Right ventricle myocardium inferior (tissue), 1 donor: Measurements from ENCODE around the gene SMIM45.
A peak's percentile ranks its signal among the peaks of the same experiment; 100 is the strongest.
"Not testable (repeated sequence)": the region's sequence is repeated elsewhere in the genome, so short reads cannot be mapped to it uniquely, and the experiment has no call there.

Experiments used
- ATAC-seq: fragments of 200-7000 bp; cut with Tn5 transposase; one replicate; pipeline ENCODE4 v1.9.1; 2020; ENCODE audit warnings: mild to moderate bottlenecking, moderate library complexity
- DNase-seq: peaks from one replicate; pipeline ENCODE4 v3.0.0; 2021; ENCODE audit errors: missing footprints
- intact Hi-C: fragments of 100-400 bp; cut with DNase I; formaldehyde crosslinking; loops from one replicate; pipeline ENCODE4 v1.11.0; 2022
- donor health status: DM: no; HTN: yes; CAD: no; lungs with severe emphysema.

Gene SMIM45

GRCh38 chr22:41929418-41929810 lies 22.5 kb upstream of the SMIM45 start:
- no peak for ATAC-seq

DNA sequence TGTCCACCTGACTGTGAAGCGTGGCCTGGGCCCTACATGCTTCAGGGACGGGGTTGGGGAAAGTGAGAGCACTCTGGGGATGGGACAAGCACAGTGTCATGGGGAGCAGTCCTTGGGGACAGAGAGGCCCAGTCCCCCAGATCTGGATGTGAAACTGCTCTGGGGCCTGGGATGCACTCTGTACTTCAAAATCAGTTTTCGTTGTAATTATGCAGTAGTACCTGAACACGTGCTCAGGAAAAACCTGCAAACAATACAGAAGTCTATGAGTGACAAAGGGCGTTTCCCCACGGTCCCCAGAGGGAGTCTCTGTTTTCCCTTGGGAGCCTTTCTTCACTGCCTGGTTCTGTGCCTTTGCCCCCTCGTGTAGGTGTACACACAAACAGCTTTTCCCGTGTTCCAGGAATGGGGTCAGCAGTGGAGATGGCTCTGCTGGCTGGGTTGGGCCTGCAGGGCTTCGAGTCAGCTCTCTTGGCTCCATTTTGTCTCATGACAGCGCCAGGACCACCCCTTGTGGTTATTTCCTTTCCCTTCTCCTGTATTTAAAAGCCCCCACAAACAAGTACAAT lies 20.2 kb upstream of the SMIM45 start:
- DNase-seq (no peak), ATAC-seq (no peak)
- intact Hi-C loops: no loop called here

More at GRCh38 chr22:41929418-41929810, 22.5 kb upstream of the SMIM45 start:
- no peak for DNase-seq
- intact Hi-C loops: no loop called here

DNA sequence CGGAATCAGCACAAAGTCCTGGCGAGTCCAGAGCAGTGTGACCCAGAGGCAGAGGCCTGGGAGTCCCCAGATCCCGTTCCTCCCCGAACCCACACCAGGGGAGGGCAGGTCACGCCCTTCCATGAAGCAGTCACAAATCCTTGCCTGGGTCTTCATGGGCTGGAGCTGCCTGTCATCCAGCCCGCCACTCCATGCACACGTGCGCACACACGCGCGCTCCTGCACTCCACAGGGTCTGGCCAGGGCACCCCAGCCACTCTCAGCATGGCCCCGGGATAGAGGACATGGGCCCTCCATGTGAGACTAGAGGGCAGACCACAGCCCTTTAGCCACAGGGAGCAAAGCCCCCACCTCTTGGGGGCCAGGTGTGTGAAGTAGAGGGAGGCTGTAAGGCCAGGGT lies 19.6 kb upstream of the SMIM45 start:
- ATAC-seq (no peak), DNase-seq (no peak)
- intact Hi-C loops: no loop called here

DNA sequence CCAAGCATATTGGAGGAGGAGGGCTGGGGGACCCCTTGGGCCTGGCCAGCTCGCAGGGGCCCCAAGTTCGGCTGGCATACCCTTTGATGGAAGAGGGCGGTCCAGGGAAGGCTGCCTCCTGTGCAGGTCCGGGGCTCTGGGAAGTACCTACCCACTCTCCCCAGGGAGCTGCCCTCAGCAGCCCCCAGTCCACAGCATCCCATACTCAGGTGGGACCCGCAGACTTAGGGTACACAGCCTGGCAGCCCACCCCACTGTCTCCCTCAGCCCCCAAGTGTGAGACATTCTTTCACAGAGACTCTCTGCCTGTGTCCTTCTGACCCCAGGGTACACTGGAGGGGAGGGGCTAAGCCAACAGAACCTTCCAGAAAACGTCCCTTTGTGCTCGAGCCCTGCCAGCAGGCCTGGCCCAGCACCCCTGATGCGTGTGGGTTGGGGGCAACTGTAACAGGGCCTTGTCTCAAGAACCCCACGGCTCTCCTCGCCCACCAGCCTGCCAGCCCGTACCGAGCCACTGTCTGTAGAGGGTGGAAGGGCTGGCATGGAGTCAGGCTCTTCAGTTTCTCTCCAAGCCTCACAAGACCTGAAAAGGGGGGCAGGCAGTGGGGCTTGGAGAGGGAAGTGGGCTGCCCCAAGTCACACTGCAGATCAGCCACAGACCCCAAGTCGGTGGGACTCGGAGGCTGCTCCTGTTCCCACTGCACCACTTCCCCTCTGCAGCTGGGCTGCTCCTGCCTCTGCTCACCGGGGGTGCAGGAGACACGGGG lies 18.4 kb upstream of the SMIM45 start:
- no peak for DNase-seq
- intact Hi-C loops: no loop called here
- ATAC-seq: no peak

DNA sequence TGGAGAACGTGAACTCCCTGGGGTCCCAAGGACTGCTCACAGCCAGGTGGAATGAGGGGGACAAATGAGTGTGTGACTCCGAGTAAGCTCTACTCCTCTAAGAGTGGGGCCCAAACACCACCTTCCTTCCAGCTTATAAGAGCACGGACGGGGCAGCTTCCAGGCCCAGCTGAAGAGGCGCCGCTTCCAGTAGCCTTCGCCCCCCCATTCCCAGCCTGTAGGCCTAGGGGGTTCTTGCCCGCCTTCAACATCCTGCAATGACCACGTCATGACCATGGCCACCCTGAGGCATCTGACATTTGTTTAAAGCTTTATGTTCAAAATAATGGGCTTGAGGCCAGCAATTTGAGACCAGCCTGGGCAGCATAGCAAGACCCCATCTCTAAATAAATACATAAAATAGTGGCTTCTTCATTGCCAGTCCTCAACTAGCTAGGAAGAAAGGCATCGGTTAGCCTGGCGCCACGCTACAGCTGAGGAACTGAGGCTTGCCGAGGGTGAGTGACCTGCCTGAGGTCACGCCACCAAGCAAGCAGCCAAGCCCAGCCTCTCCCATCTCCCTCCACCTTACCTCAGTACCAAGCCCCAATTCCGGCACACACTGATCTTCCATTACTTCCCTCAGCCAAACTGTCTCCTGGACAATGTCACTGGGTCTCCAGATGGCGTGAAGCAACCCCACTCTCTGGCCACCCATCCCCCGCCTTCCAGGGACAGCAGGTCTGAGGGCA lies 17.5 kb upstream of the SMIM45 start:
- ATAC-seq (peak; percentile 43), DNase-seq (no peak)
- intact Hi-C loops: no loop called here

DNA sequence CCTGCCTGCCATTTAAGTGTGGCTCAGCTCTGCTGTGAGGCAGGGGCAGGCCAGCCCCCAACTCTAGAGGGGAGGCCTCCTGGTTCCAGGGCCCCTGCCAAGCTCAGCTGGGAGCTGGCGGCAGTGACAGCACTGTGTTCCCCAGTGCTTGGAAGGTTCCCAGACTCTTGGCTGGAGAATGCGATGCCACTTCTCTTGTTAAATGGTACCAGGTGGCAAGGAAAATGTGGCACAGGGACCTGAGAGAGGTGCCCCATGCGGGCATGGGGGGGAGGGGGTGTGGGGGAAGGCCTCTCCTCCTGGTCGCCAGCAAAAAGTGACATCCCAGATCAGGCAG lies 17.0 kb upstream of the SMIM45 start:
- intact Hi-C loops: no loop called here
- DNase-seq: no peak
- ATAC-seq: peak; percentile 76

DNA sequence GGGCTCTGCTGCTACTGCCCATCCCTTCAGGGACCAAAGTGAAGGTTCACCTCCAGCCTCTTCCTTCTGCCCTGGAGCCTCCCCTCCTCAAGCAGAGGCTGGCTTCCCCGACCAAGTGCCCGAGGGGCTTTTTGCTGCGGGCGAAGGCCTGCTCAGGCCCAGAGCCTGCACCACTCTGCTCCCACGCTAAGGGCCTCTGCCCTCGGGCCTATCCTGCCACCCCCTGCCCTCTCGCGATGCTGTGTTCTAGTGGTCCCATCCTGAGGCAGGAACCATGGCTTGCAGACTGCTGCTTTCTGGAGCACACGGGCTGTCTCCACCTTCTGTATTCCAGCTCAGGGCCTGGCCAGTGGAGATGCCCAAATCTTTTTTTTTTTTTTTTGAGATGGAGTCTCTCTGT lies 16.4 kb upstream of the SMIM45 start:
- no peak for ATAC-seq
- DNase-seq: no peak
- intact Hi-C loops: no loop called here

DNA sequence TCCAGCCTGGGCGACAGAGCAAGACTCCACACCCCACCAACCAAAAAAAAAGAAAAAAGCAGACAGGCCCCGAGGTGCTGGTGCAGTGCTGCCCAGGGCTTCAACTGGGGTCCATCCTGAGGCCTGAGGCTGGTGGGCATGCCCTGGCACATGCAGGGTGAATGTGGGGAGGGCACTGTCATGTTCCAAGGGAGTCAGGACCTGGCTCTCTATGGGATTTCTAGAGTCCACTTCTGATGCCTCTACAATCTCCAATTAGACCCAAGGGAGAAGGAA lies 15.1 kb upstream of the SMIM45 start:
- DNase-seq (no peak), ATAC-seq (no peak)
- intact Hi-C loops: no loop called here

GRCh38 chr22:41939981-41940831 lies 11.7 kb upstream of the SMIM45 start:
- DNase-seq: peak; percentile 48
- no peak for ATAC-seq
- intact Hi-C loops: loop anchor here (2.0 kb wide), 1 partner anchor 193 kb away; no protein-coding TSS in a partner anchor

- DNase-seq (peak; percentile 84), ATAC-seq (peak; percentile 92)
- intact Hi-C loops: loop anchor here (1.0 kb wide), 2 partner anchors 118 to 244 kb away; no protein-coding TSS in a partner anchor
Observed at GRCh38 chr22:41940832-41941765, 10.9 kb upstream of the SMIM45 start.

DNA sequence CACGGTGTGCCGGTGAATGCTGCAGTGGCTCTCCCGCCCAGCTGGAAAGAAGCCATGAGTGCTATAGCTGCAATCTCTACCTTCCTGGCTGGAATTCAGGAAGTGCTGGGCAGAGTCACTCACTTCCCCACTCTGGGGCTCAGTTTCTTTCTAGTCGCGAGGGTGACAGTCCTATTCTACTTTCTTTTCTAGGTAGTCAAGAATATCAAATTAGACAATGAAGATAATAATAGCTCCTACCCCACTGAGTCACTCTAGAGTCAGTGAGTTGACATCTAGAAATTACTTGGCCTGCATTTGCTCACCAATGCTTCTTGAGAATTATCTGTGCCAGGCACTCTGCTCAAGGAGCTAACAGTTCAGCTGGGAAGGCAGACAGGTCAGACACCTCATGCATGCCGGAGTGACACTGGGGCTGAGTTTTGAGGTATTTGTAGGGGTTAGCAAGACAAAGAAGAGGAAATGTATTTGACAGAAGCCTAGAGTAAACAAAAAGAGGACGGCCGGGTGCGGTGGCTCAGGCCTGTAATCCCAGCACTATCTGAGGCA lies 8.2 kb upstream of the SMIM45 start:
- no peak for ATAC-seq
- peak; percentile 18 for DNase-seq
- intact Hi-C loops: no loop called here

DNA sequence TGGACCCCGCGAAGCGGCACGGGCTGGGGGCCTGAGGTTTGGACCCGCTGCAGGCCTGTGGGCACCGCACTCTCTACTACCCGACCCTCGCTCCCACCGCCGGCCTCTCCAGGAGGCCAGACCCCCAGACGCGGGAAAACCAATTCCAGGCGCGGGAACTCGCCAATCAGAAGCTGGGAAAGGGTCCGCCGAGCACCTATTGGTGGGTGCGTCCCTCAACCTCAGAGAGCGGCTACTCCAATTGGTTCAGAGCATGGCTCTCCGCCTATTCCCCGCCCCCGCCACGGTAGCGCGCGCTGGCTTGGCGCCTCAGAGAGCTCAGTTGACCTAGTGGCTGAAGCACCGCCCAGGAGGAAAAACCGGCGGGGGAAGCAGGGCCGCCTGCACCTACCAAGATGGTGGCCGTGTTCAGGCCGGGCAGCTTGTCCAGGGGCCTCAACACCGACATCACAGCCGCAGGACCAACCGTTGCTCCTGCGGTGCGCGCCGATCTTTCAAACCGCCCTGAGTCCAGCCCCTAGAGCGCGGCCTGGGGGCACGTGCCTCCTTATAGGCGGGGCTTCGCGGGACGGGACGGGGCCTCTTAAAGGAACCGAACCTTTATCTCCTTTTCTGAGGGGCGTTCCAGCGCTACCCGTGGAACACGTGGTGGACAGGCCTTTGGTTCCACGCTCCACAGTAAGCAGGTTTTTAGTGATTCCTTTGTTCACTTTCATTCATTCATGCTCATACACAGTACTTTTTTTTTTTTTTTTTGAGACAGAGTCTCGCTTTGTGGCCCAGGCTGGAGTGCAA lies 5.1 kb upstream of the SMIM45 start, which contains the start of gene CENPM:
Gene CENPM (minus strand): TSS at position 524 of the 795 bp plus-strand sequence. CDS start 76 bp downstream, at position 448.
- DNase-seq (peak; percentile 95), ATAC-seq (peak; percentile 98)
- intact Hi-C loops: no loop called here

- intact Hi-C loops: no loop called here
- ATAC-seq (no peak), DNase-seq (peak; percentile 18)
Observed at GRCh38 chr22:41947424-41948080, 4.4 kb upstream of the SMIM45 start.

DNA sequence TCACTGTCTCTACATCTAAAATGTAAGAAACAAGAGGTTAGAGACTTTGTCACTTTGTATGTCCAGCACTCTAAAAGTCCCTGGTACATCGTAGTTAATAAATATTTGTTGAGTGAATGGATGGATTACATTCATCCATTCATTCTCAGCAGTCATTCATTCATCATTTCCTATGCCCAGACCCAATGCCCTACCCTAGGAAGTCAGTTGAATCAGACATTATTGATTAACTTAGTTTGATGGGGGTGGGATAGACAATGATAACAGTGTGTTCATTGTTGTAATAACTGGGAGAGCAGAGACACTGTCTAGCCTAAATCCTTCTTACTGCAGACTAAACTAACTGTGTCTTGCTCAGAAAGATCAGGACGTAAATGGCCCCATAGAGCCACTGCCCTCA lies 3.8 kb upstream of the SMIM45 start:
- intact Hi-C loops: no loop called here
- DNase-seq: no peak
- no peak for ATAC-seq

DNA sequence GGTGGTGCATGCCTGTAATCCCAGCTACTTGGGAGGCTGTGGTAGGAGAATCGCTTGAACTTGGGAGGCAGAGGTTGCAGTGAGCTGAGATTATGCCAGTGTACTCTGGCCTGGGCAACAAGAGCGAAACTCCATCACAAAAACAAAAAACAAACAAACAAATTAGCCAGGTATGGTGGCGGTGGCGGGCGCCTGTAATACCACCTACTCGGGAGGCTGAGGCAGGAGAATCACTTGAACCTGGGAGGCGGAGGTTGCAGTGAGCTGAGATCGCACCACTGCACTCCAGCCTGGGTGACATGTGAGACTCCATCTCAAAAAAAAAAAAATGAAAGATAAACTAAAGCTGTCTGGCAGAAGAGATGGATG lies 3.0 kb upstream of the SMIM45 start:
- DNase-seq, ATAC-seq, intact Hi-C loops: not testable (repeated sequence)

GRCh38 chr22:41949297-41949965 lies 2.5 kb upstream of the SMIM45 start:
- intact Hi-C loops: no loop called here
- no peak for DNase-seq
- no peak for ATAC-seq
